GM18517 (cell line): ENCODE measurements around the gene NUP37.

ENCODE experiments used
- ATAC-seq: cut with Tn5 transposase; IDR thresholded peaks from one replicate; pipeline ENCODE4 v1.9.1; 2021; ENCODE audit warnings: mild to moderate bottlenecking, moderate library complexity; ENCODE audit not compliant: unreplicated experiment

Gene NUP37

GRCh38 chr12:102031852-102032251 is 88.1 kb downstream of the NUP37 start:
- ATAC-seq: no peak

- no peak for ATAC-seq
Measured at GRCh38 chr12:102029141-102029540, 90.8 kb downstream of the NUP37 start.

DNA sequence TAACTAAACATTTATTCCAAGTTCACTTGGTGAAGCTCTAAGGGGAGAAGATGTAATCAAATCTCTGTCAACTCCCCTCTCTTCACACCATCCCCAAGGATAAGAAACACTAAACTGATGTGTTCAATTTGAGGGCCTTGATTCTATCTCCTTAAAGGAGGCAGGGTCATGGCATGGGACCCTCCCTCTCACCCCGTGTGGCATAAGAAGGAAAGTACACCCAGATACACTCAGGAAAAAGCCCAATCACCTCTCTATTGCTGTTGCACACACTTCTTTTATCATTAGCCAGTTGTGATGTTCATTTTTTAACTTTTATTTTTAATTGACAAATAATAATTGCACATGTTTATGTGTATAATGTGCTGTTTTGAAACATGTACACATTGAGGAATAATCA is 93.2 kb downstream of the NUP37 start:
- ATAC-seq: no peak

GRCh38 chr12:102024765-102025164 is 95.1 kb downstream of the NUP37 start:
- no peak for ATAC-seq

DNA sequence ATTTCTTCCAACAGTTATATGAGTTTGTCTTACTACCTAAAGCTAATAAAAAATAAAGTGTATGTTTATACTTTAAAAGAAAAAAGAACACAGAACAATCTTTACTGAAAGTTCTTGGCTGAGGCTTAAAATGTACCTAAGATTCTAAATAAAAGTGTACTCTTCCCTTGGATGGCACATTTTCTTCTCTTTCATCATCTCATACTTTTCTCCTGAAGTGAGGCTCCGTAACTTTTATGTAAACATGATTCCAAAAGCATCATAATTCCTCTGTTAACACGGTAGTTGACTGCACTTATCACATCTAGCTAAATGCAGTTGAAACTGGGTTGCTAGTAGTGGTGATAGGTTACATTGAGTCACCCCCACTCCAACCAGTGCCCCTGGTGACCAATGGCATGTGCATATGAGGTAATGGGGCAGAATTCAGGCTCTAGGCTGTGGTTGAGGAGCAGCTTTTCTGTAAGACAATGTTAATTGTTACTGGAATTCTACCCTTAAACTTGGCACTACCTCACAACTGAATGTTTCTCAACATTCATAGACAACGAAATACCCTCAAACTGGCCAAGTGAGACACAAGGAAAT is 96.5 kb downstream of the NUP37 start:
- ATAC-seq: no peak
